Measurements from ENCODE around the gene NANS.
"Not testable (repeated sequence)": the region's sequence is repeated elsewhere in the genome, so short reads cannot be mapped to it uniquely, and the experiment has no call there.

The NANS gene

DNA sequence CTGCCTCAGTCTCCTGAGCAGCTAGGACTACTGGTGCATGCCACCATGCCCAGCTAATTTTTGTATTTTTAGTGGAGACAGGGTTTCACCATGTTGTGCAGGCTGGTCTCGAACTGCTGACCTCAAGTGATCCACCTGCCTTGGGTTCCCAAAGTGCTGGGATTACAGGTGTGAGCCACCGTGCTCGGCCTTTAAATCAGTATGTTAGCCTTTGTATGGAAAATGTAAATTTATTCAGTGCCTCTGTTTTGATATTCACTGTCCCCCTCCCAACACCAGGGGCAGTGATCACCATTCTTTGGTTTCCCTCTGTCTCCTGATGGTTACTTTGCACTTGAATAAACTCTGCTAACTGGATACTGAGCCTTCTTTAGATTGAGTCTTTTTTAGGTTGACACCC lies 34.1 kb downstream of the NANS start:
- H3K27me3 ChIP-seq (ENCODE audit: control insufficient read depth in 1 of 2, insufficient read depth in 1 of 2, low read length in 2 of 2); H3K36me3 ChIP-seq (ENCODE audit: control insufficient read depth in 1 of 2, insufficient read depth in 2 of 2, low read depth in 1 of 2, low read length in 2 of 2); H3K27ac ChIP-seq (ENCODE audit: low read length, poor library complexity, severe bottlenecking); H4K8ac ChIP-seq (ENCODE audit: low read length); H3K14ac ChIP-seq (ENCODE audit: low read length in 2 of 2); H2BK15ac ChIP-seq (ENCODE audit: low read depth, poor library complexity, severe bottlenecking); H3K9me3 ChIP-seq (ENCODE audit: control insufficient read depth, low read length); H2BK120ac ChIP-seq (ENCODE audit: low read depth, low read length); H2BK12ac ChIP-seq (ENCODE audit: low read length in 2 of 2); H2AK5ac ChIP-seq (ENCODE audit: low read length, severe bottlenecking); H3K4ac ChIP-seq (ENCODE audit: low read depth in 1 of 2, low read length in 2 of 2); H3K9ac ChIP-seq (ENCODE audit: low read length); H2BK5ac ChIP-seq (ENCODE audit: low read depth, low read length, poor library complexity, severe bottlenecking); DNase-seq; H3K18ac ChIP-seq (ENCODE audit: low read depth in 1 of 2, low read length in 2 of 2); H3K4me3 ChIP-seq (ENCODE audit: insufficient read depth in 1 of 2, low read depth in 1 of 2, low read length in 2 of 2); H3K23ac ChIP-seq (ENCODE audit: low read length in 2 of 2); H4K91ac ChIP-seq (ENCODE audit: low read length); H2AFZ ChIP-seq (ENCODE audit: low read depth, low read length); H3K79me1 ChIP-seq (replicated peaks; ENCODE audit: low read length, poor library complexity, severe bottlenecking); H3K4me2 ChIP-seq (ENCODE audit: low read length, poor library complexity, severe bottlenecking): not testable (repeated sequence)
- H3K4me1 ChIP-seq (ENCODE audit: control insufficient read depth, insufficient read depth, low read depth, low read length): peaks cover 12% of the 10 kb centered on the region
- WGBS: 61% methylated on average over 3 of the region's 3 CpGs

DNA sequence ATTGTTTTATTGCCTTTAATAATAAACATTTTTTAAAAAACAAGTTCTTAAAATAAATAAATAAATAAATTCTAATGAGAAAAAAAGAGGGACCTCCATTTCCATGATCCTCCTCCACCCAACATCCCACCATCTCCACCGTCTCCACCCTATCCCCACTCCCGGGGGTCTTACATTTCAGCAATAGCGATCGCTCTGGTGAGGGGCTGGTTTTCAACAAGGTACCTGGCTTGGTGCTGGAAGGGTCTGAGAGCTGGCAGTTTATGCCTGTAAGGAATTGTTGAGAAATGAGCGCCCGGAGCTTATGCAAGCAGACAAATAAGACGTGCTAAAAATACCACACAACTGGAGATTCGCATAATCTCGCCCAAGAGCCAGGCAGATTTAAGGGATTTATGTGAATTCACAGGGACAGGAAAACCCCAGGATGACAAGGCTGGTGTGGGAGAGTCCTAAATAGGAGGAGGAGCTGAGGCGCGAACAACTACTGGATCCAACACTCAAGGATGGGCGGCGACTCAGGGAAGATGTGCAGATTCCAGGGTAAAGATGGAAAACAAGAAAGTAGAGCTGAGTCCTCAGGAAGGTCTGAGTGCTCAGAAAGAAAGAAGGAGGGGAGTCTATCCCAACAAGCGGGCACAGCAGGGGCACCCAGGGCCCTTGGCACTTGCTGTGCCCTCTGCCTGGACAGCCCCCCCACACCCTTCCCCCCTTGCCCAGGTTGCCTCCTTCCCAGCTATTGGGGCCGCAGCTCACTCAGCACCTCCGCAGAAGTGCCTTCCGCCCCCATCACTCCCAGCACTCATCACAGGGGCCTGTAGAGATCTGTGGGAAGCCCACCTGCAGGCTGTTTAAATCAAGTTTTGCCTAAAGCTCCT lies 35.4 kb downstream of the NANS start:
- Histone ChIP-seq H2AK5ac (ENCODE audit: low read length, severe bottlenecking) (no peak overlapping the region), H2BK5ac (ENCODE audit: low read depth, low read length, poor library complexity, severe bottlenecking) (no peak overlapping the region), H3K23ac (ENCODE audit: low read length in 2 of 2) (no peak overlapping the region), H3K27ac (ENCODE audit: low read length, poor library complexity, severe bottlenecking) (no peak overlapping the region), H3K4me1 (ENCODE audit: control insufficient read depth, insufficient read depth, low read depth, low read length) (peaks cover 12% of the 10 kb centered on the region), H2BK12ac (ENCODE audit: low read length in 2 of 2) (no peak overlapping the region), H3K14ac (ENCODE audit: low read length in 2 of 2) (no peak overlapping the region), H4K8ac (ENCODE audit: low read length) (peak overlapping the region; percentile 20), H3K79me1 (replicated peaks; ENCODE audit: low read length, poor library complexity, severe bottlenecking) (no peaks in the 10 kb centered on the region), H3K9me3 (ENCODE audit: control insufficient read depth, low read length) (no peaks in the 10 kb centered on the region), H3K4me2 (ENCODE audit: low read length, poor library complexity, severe bottlenecking) (no peak overlapping the region), H3K4ac (ENCODE audit: low read depth in 1 of 2, low read length in 2 of 2) (no peak overlapping the region), H2AFZ (ENCODE audit: low read depth, low read length) (no peak overlapping the region), H3K36me3 (ENCODE audit: control insufficient read depth in 1 of 2, insufficient read depth in 2 of 2, low read depth in 1 of 2, low read length in 2 of 2) (peaks cover 0 to 6% of the 10 kb centered on the region in 2 experiments), H3K4me3 (ENCODE audit: insufficient read depth in 1 of 2, low read depth in 1 of 2, low read length in 2 of 2) (peak overlapping the region in 1 of 2 experiments; percentile 50), H2BK120ac (ENCODE audit: low read depth, low read length) (no peak overlapping the region), H2BK15ac (ENCODE audit: low read depth, poor library complexity, severe bottlenecking) (no peak overlapping the region), H3K27me3 (ENCODE audit: control insufficient read depth in 1 of 2, insufficient read depth in 1 of 2, low read length in 2 of 2) (peaks cover 0 to 9% of the 10 kb centered on the region in 2 experiments), H3K9ac (ENCODE audit: low read length) (peak overlapping the region; percentile 36), H3K18ac (ENCODE audit: low read depth in 1 of 2, low read length in 2 of 2) (no peak overlapping the region), H4K91ac (ENCODE audit: low read length) (no peak overlapping the region)
- DNase-seq: peak; percentile 65
- 59% methylated on average over 15 of the region's 17 CpGs for WGBS

DNA sequence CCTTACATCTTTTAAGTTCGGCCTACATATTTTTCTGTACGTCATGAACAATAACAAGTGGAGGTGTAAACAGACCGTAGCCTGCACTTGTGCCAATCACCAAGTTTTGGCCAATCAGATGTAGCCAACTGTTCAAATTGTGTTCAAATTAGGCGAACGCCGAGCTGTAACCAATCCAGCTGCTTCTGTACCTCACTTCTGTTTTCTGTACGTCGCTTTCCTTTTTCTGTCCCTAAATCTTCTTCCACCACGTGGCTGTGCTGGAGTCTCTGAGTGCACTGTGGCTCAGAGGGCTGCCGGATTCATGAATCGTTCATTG lies 36.0 kb downstream of the NANS start:
- no peak for DNase-seq
- no peak overlapping the region for H3K14ac ChIP-seq (ENCODE audit: low read length in 2 of 2)
- 90% methylated on average over 11 of the region's 11 CpGs for WGBS
- H3K23ac ChIP-seq (ENCODE audit: low read length in 2 of 2): no peak overlapping the region
- no peak overlapping the region for H3K18ac ChIP-seq (ENCODE audit: low read depth in 1 of 2, low read length in 2 of 2)
- H3K4me2 ChIP-seq (ENCODE audit: low read length, poor library complexity, severe bottlenecking): no peak overlapping the region
- H2AK5ac ChIP-seq (ENCODE audit: low read length, severe bottlenecking): no peak overlapping the region
- no peak overlapping the region for H4K8ac ChIP-seq (ENCODE audit: low read length)
- H2BK15ac ChIP-seq (ENCODE audit: low read depth, poor library complexity, severe bottlenecking): no peak overlapping the region
- H3K4ac ChIP-seq (ENCODE audit: low read depth in 1 of 2, low read length in 2 of 2): no peak overlapping the region
- H3K9me3 ChIP-seq (ENCODE audit: control insufficient read depth, low read length): no peaks in the 10 kb centered on the region
- H3K36me3 ChIP-seq (ENCODE audit: control insufficient read depth in 1 of 2, insufficient read depth in 2 of 2, low read depth in 1 of 2, low read length in 2 of 2): peaks cover 0 to 3% of the 10 kb centered on the region in 2 experiments
- no peaks in the 10 kb centered on the region for H3K79me1 ChIP-seq (replicated peaks; ENCODE audit: low read length, poor library complexity, severe bottlenecking)
- H3K4me3 ChIP-seq (ENCODE audit: insufficient read depth in 1 of 2, low read depth in 1 of 2, low read length in 2 of 2): peak overlapping the region in 1 of 2 experiments; percentile 50
- no peak overlapping the region for H3K9ac ChIP-seq (ENCODE audit: low read length)
- H2BK12ac ChIP-seq (ENCODE audit: low read length in 2 of 2): no peak overlapping the region
- H2BK5ac ChIP-seq (ENCODE audit: low read depth, low read length, poor library complexity, severe bottlenecking): no peak overlapping the region
- H2BK120ac ChIP-seq (ENCODE audit: low read depth, low read length): no peak overlapping the region
- H3K4me1 ChIP-seq (ENCODE audit: control insufficient read depth, insufficient read depth, low read depth, low read length): peaks cover 8% of the 10 kb centered on the region
- peaks cover 0 to 9% of the 10 kb centered on the region in 2 experiments for H3K27me3 ChIP-seq (ENCODE audit: control insufficient read depth in 1 of 2, insufficient read depth in 1 of 2, low read length in 2 of 2)
- H3K27ac ChIP-seq (ENCODE audit: low read length, poor library complexity, severe bottlenecking): no peak overlapping the region
- H4K91ac ChIP-seq (ENCODE audit: low read length): no peak overlapping the region
- H2AFZ ChIP-seq (ENCODE audit: low read depth, low read length): no peak overlapping the region

- no peak for DNase-seq
- no peak overlapping the region for H3K27ac ChIP-seq (ENCODE audit: low read length, poor library complexity, severe bottlenecking)
- no peak overlapping the region for H3K18ac ChIP-seq (ENCODE audit: low read depth in 1 of 2, low read length in 2 of 2)
- no peak overlapping the region for H2BK120ac ChIP-seq (ENCODE audit: low read depth, low read length)
- H2AK5ac ChIP-seq (ENCODE audit: low read length, severe bottlenecking): no peak overlapping the region
- H3K4me2 ChIP-seq (ENCODE audit: low read length, poor library complexity, severe bottlenecking): no peak overlapping the region
- no peak overlapping the region for H3K4me3 ChIP-seq (ENCODE audit: insufficient read depth in 1 of 2, low read depth in 1 of 2, low read length in 2 of 2)
- no peak overlapping the region for H4K91ac ChIP-seq (ENCODE audit: low read length)
- peaks cover 4% of the 10 kb centered on the region for H3K4me1 ChIP-seq (ENCODE audit: control insufficient read depth, insufficient read depth, low read depth, low read length)
- H3K14ac ChIP-seq (ENCODE audit: low read length in 2 of 2): no peak overlapping the region
- H2AFZ ChIP-seq (ENCODE audit: low read depth, low read length): no peak overlapping the region
- no peak overlapping the region for H2BK15ac ChIP-seq (ENCODE audit: low read depth, poor library complexity, severe bottlenecking)
- H3K27me3 ChIP-seq (ENCODE audit: control insufficient read depth in 1 of 2, insufficient read depth in 1 of 2, low read length in 2 of 2): peaks cover 0 to 6% of the 10 kb centered on the region in 2 experiments
- H3K79me1 ChIP-seq (replicated peaks; ENCODE audit: low read length, poor library complexity, severe bottlenecking): no peaks in the 10 kb centered on the region
- H2BK12ac ChIP-seq (ENCODE audit: low read length in 2 of 2): no peak overlapping the region
- H2BK5ac ChIP-seq (ENCODE audit: low read depth, low read length, poor library complexity, severe bottlenecking): no peak overlapping the region
- no peak overlapping the region for H3K4ac ChIP-seq (ENCODE audit: low read depth in 1 of 2, low read length in 2 of 2)
- no peak overlapping the region for H4K8ac ChIP-seq (ENCODE audit: low read length)
- H3K36me3 ChIP-seq (ENCODE audit: control insufficient read depth in 1 of 2, insufficient read depth in 2 of 2, low read depth in 1 of 2, low read length in 2 of 2): no peaks in the 10 kb centered on the region
- no peak overlapping the region for H3K23ac ChIP-seq (ENCODE audit: low read length in 2 of 2)
- no peak overlapping the region for H3K9ac ChIP-seq (ENCODE audit: low read length)
- H3K9me3 ChIP-seq (ENCODE audit: control insufficient read depth, low read length): no peaks in the 10 kb centered on the region
- WGBS: 95% methylated on average over 4 of the region's 4 CpGs
Measured at GRCh38 chr9:98094316-98094715, 37.8 kb downstream of the NANS start.
